Astrocyte (in vitro differentiated cells and primary cell): ENCODE data around the gene OR9G1. TPM values are rescaled to one million over a fixed set of nuclear protein-coding genes. Genes with fewer than 3 reads are reported as not detected.

Experiments used
- DNase-seq: peaks from one replicate; pipeline ENCODE4 v3.0.0-alpha.2; 2010; ENCODE audit warnings: low read depth
- FAIRE-seq: peaks from 2 replicates; lab custom pipeline; 2011; peaks lifted over from hg19 to GRCh38; lab: Jason Lieb, UNC
- H2AFZ ChIP-seq: 2 replicates; pipeline ENCODE4 v1.6.0; 2012; ENCODE audit warnings: low read depth, low read length, inconsistent platforms
- H3K27ac ChIP-seq: 2 replicates; pipeline ENCODE4 v1.5.1; 2011; ENCODE audit warnings: low read depth, low read length, inconsistent platforms
- H3K27me3 ChIP-seq: 2 replicates; pipeline ENCODE4 v1.6.0; 2011; ENCODE audit warnings: low read length, inconsistent platforms; ENCODE audit not compliant: insufficient read depth
- H3K36me3 ChIP-seq: 2 replicates; pipeline ENCODE4 v1.5.1; 2011; ENCODE audit warnings: low read length, inconsistent platforms; ENCODE audit not compliant: insufficient read depth
- H3K4me1 ChIP-seq: 2 replicates; pipeline ENCODE4 v1.5.1; 2011; ENCODE audit warnings: low read length, inconsistent platforms; ENCODE audit not compliant: insufficient read depth
- H3K4me2 ChIP-seq: 2 replicates; pipeline ENCODE4 v1.6.0; 2012; ENCODE audit warnings: low read length, inconsistent platforms
- H3K4me3 ChIP-seq: 2 replicates; pipeline ENCODE4 v1.5.1; 2011; ENCODE audit warnings: low read depth, mild to moderate bottlenecking, low read length, inconsistent platforms; ENCODE audit not compliant: insufficient read depth
- H3K79me2 ChIP-seq: 2 replicates; pipeline ENCODE4 v1.6.0; 2012; ENCODE audit warnings: mild to moderate bottlenecking, low read length, inconsistent platforms; ENCODE audit not compliant: insufficient read depth
- H3K9ac ChIP-seq: 2 replicates; pipeline ENCODE4 v1.6.0; 2012; ENCODE audit warnings: mild to moderate bottlenecking, low read length, inconsistent platforms
- H3K9me3 ChIP-seq: 2 replicates; pipeline ENCODE4 v1.5.1; 2012; ENCODE audit warnings: low read depth, mild to moderate bottlenecking, low read length, inconsistent platforms; ENCODE audit not compliant: insufficient read depth
- H4K20me1 ChIP-seq: 2 replicates; pipeline ENCODE4 v1.6.0; 2012; ENCODE audit warnings: low read length, inconsistent platforms; ENCODE audit not compliant: insufficient read depth
- H3K27ac Mint-ChIP-seq: one replicate; pipeline ENCODE4 v1.8.0; 2021; ENCODE audit warnings: mild to moderate bottlenecking, mixed read lengths; ENCODE audit not compliant: unreplicated experiment
- H3K27me3 Mint-ChIP-seq: one replicate; pipeline ENCODE4 v1.8.0; 2021; ENCODE audit warnings: low read depth, mixed read lengths; ENCODE audit not compliant: unreplicated experiment
- H3K36me3 Mint-ChIP-seq: one replicate; pipeline ENCODE4 v1.8.0; 2021; ENCODE audit warnings: low read depth, mixed read lengths; ENCODE audit not compliant: unreplicated experiment
- H3K4me1 Mint-ChIP-seq: one replicate; pipeline ENCODE4 v1.8.0; 2021; ENCODE audit warnings: low read depth, mixed read lengths; ENCODE audit not compliant: unreplicated experiment
- H3K4me3 Mint-ChIP-seq: one replicate; pipeline ENCODE4 v1.8.0; 2021; ENCODE audit warnings: mild to moderate bottlenecking, moderate library complexity, mixed read lengths; ENCODE audit not compliant: unreplicated experiment
- H3K9me3 Mint-ChIP-seq: one replicate; pipeline ENCODE4 v1.8.0; 2021; ENCODE audit warnings: mild to moderate bottlenecking, mixed read lengths; ENCODE audit not compliant: unreplicated experiment
- CTCF ChIP-seq: IDR thresholded peaks from 2 replicates; pipeline ENCODE4 v1.5.1; 2011; ENCODE audit warnings: low read depth, mild to moderate bottlenecking, inconsistent platforms, low read length, moderate library complexity; ENCODE audit not compliant: insufficient read depth
- EZH2 ChIP-seq: IDR thresholded peaks from 2 replicates; pipeline ENCODE4 v1.6.1; 2012; ENCODE audit warnings: mild to moderate bottlenecking, low read length, inconsistent platforms; ENCODE audit not compliant: insufficient read depth
- total RNA-seq: library from RNA; stranded (reverse); gene quantifications from 2 replicates; pipeline ENCODE4 v1.2.1, GENCODE V29; 2021

Gene OR9G1
- total RNA-seq, 1 donor from 2014 or later, result not detected

DNA sequence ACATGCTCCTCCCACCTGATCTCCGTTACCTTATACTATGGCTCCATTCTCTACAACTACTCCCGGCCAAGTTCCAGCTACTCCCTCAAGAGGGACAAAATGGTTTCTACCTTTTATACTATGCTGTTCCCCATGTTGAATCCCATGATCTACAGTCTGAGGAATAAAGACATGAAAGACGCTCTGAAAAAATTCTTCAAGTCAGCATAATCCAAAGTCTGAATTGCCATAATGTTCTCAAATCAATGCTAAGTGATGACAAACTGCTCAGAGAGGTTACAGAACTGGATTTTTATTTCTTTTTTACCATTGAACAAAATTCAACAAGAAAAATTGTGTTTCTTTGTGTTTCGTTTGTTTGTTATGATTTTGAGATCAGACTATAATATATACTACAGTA is 42.0 kb downstream of the OR9G1 start:
- no peaks in the 10 kb centered on the region for H3K9me3 Mint-ChIP-seq
- Histone ChIP-seq H3K4me1 (no peaks in the 10 kb centered on the region), H3K9me3 (peaks cover 10% of the 10 kb centered on the region), H3K9ac (no peak overlapping the region), H3K4me2 (no peak overlapping the region), H3K4me3 (no peak overlapping the region), H3K27ac (no peak overlapping the region), H4K20me1 (no peaks in the 10 kb centered on the region), H3K27me3 (no peaks in the 10 kb centered on the region), H3K36me3 (no peaks in the 10 kb centered on the region), H2AFZ (no peak overlapping the region), H3K79me2 (no peaks in the 10 kb centered on the region)
- no peaks in the 10 kb centered on the region for H3K36me3 Mint-ChIP-seq
- H3K27ac Mint-ChIP-seq, result no peak overlapping the region
- no peak for FAIRE-seq
- no peaks in the 10 kb centered on the region for H3K27me3 Mint-ChIP-seq
- DNase-seq, result no peak
- TF ChIP-seq CTCF (no peak), EZH2 (no peak)
- H3K4me3 Mint-ChIP-seq, result no peak overlapping the region
- H3K4me1 Mint-ChIP-seq, result no peaks in the 10 kb centered on the region

DNA sequence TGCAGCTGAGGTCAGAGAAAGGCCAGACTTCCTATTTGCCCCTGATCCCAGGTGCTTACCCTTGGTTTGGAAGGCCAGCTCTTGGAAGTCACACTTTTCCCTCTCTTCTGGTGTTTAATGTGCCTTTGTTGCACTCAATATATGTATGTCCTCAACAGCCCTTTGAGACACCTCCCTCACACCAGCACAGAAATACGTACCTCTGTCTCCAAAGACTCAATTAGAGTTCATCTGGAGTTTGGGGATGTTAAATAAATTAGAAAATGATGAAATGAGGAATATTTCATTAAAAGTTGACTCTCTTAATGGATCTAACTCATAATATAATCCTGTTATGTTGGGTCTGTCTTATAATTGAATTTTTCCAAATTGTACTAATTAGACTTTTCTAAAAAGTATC is 49.7 kb downstream of the OR9G1 start, which contains the start of gene OR9G4:
OR9G4 (minus strand) TSS at position 101 of the 400 bp plus-strand sequence. CDS start 4,931 bp downstream, outside the sequence.
- H3K9ac ChIP-seq, result no peak within 1 kb of the TSS
- H3K27me3 Mint-ChIP-seq, result no peaks in the 10 kb centered on the region
- H3K4me1 ChIP-seq, result no peaks in the 10 kb centered on the region
- H3K27ac Mint-ChIP-seq, result no peak within 1 kb of the TSS
- peaks cover 2% of the 10 kb centered on the region for H3K9me3 Mint-ChIP-seq
- no peaks in the 10 kb centered on the region for H3K27me3 ChIP-seq
- H3K36me3 Mint-ChIP-seq, result no peaks in the 10 kb centered on the region
- no peaks in the 10 kb centered on the region for H3K36me3 ChIP-seq
- H2AFZ ChIP-seq, result no peak within 1 kb of the TSS
- H3K4me2 ChIP-seq, result no peak within 1 kb of the TSS
- DNase-seq (no peak), FAIRE-seq (no peak)
- H3K9me3 ChIP-seq, result peaks cover 13% of the 10 kb centered on the region
- no peak for TF ChIP-seq CTCF
- H3K4me3 Mint-ChIP-seq, result no peak within 1 kb of the TSS
- no peaks in the 10 kb centered on the region for H4K20me1 ChIP-seq
- H3K79me2 ChIP-seq, result no peaks in the 10 kb centered on the region
- H3K4me3 ChIP-seq, result no peak within 1 kb of the TSS
- H3K27ac ChIP-seq, result no peak within 1 kb of the TSS
- H3K4me1 Mint-ChIP-seq, result no peaks in the 10 kb centered on the region

GRCh38 chr11:56750190-56750589 is 51.3 kb downstream of the OR9G1 start:
- no peaks in the 10 kb centered on the region for H3K36me3 Mint-ChIP-seq
- H3K9ac ChIP-seq, result no peak overlapping the region
- no peak overlapping the region for H3K4me3 ChIP-seq
- H3K27me3 Mint-ChIP-seq, result no peaks in the 10 kb centered on the region
- H3K36me3 ChIP-seq, result no peaks in the 10 kb centered on the region
- peaks cover 11% of the 10 kb centered on the region for H3K9me3 ChIP-seq
- TF ChIP-seq EZH2 (no peak), CTCF (no peak)
- H4K20me1 ChIP-seq, result no peaks in the 10 kb centered on the region
- no peak overlapping the region for H3K27ac ChIP-seq
- H2AFZ ChIP-seq, result no peak overlapping the region
- H3K4me1 ChIP-seq, result no peaks in the 10 kb centered on the region
- no peak for DNase-seq
- no peaks in the 10 kb centered on the region for H3K4me1 Mint-ChIP-seq
- H3K4me3 Mint-ChIP-seq, result no peak overlapping the region
- no peaks in the 10 kb centered on the region for H3K27me3 ChIP-seq
- H3K9me3 Mint-ChIP-seq, result peaks cover 2% of the 10 kb centered on the region
- no peak overlapping the region for H3K4me2 ChIP-seq
- no peaks in the 10 kb centered on the region for H3K79me2 ChIP-seq
- H3K27ac Mint-ChIP-seq, result no peak overlapping the region
- FAIRE-seq, result no peak
